Head of caudate nucleus (tissue), 42 donors: ENCODE data around the gene TIMM22.
"Not testable (repeated sequence)": the region's sequence is repeated elsewhere in the genome, so short reads cannot be mapped to it uniquely, and the experiment has no call there.

Experiments
- DNase-seq, 42 donors: peaks; one replicate each; pipeline versions ENCODE4 v3.0.0 to v3.0.0-alpha.2; 2020 to 2021; ENCODE audit warnings: mixed read lengths in 7 of 42
- intact Hi-C: fragments of 100-400 bp; cut with DNase I; formaldehyde crosslinking; loops from one replicate; pipeline ENCODE4 v1.15.0; 2022

Gene TIMM22

GRCh38 chr17:995324-995723 lies 1.6 kb upstream of the TIMM22 start:
- not testable (repeated sequence) for DNase-seq
- intact Hi-C loops: loop anchor here (5.0 kb wide), 2 partner anchors 62 to 213 kb away; partner anchors contain the start of genes GLOD4 and MRM3

DNA sequence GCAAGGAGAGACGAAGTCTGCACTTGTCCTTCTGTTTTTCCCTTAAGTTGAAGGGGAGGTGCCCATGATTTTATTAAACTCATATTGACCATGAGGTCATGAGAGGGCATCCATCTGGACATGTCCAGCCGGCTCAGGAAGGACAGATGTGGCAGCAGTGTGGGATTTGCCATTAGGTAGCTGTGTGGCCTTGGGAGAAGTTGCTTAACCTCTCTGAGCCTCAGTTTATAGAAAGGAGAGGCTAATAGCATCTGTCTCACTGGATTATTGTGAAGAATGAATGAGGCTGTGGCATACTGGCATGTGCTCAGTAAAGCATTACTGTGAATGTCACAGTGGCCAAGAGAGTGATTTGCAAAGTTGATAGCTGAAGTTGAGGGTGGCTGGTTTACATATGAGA lies 1.2 kb downstream of the TIMM22 start:
- intact Hi-C loops: loop anchor here (5.0 kb wide), 2 partner anchors 59 to 216 kb away; partner anchors contain the start of genes GLOD4 and MRM3
- DNase-seq: no peak

DNA sequence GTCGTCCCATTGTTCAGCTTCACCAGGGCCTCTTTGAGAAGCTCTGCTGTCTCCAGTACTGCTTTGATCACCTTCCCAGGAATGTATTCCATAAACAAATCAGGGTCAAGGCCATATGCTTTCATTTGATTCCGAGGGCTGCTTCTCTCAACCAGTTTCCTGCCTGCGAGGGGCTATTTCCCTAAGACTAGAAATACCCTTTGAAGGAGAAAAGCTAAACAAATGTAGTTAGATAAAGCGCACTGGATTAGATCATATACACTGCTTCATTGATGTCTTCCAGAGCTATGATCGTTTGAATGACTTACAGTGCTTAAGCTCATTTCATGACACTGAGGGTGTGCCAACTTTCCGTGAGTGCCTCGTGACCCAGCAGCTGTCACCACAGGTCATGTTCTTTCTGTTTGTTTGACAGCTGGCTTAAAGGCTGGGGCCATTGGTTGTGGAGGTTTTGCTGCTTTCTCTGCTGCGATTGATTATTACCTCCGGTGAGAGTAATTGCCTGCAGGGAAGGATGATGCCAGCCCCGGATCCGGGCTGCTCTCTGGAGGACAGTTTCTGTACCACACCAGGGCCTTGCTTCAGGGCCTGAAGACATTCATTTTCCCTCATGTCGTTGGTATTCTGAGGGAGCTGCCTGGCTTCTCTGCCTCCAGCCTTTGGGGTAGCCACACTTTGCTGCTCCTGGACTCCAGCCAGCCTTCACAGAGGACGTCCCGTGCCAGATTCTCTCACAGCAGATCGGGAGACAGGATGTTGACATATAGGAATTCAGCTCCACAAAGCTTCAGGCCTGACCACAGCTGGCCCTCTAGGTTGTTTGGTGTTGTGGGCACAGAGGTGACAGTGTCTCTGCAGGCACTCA lies 3.9 kb downstream of the TIMM22 start:
- intact Hi-C loops: loop anchor here (5.0 kb wide), 1 partner anchor 41 kb away; no protein-coding TSS in a partner anchor
- DNase-seq: no peak

DNA sequence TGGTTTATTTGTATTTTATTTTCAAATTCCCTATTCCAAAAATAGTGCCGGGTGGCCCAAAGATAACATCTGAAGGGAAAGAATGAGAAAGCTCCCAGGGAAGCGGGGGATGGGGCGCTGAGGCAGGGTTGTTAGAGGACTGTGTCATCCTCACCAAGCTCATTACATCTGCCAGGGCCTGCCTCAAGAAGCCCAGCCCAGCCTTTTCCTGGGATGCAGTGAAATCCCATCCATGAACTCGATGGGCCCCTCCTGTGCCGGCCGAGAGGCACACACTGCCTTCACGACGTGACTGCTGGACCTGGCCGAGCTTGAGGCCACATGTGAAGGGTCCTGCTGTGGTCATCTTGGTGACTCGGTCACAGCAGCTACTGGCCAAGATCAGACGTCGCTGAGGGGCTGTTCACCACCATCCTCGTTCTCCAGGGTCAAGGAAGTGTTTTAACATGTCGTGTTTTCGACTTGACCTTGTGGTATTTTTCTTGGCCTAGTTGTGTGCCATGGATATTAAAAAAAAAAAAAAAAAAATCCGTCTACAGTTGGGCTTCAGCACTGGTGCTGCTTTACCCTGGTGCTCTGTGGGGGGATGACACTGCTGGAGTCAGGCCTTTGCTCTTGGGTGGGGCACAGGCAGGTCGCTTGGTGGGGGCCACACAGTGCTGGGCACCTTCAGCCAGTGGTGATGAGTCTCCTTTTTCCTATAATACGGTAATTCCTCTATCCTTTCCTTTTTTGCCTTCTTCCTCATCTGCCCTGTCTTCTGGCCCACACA lies 4.9 kb downstream of the TIMM22 start:
- DNase-seq: peak in 2 of 42 donors; percentile 32 to 57

GRCh38 chr17:1002412-1002753 lies 5.5 kb downstream of the TIMM22 start:
- no peak for DNase-seq
- intact Hi-C loops: loop anchor here (5.0 kb wide), 1 partner anchor 40 kb away; no protein-coding TSS in a partner anchor

More for the DNA sequence above, 4.9 kb downstream of the TIMM22 start:
- intact Hi-C loops: loop anchor here (5.0 kb wide), 1 partner anchor 40 kb away; no protein-coding TSS in a partner anchor

DNA sequence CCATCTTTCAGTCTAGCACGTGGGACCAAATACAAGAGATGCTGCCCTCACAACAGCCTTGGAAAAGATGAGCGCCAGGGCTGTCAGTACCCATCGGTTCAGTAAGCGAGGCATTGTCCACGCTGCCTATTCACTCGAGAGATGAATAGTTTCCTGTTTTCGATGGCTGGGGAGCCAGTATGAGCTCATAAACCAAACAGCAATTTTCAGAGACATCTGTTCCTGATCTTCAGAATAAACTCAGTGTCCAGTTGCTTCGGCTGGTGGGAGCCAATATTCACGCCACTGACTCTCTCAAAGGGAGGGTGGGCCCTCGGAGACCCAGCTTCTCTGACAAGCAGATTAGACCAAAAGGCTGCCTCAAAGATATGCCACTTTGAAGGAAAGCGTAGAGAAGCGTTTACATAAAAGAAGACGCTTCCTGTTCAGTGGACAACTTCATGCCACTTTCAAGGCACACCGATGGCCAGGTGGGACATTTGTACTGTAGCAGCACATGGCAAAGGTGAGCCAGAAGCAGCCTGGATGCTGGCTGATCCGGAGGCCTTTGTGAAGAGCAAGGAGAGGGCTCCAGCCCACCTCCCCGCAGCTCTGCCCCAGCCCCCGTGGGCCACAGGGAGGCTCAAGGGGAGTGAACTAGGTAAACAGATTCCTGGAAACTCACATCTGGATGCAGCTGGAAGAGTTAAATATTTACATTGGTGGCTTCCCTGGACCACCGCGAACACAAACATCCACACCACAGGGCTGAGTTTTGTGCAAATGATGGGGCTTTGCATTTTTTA lies 6.0 kb downstream of the TIMM22 start:
- DNase-seq: peak in 32 of 42 donors; percentile 43 to 84 (median 64)
- intact Hi-C loops: loop anchor here (5.0 kb wide), 1 partner anchor 39 kb away; no protein-coding TSS in a partner anchor

DNA sequence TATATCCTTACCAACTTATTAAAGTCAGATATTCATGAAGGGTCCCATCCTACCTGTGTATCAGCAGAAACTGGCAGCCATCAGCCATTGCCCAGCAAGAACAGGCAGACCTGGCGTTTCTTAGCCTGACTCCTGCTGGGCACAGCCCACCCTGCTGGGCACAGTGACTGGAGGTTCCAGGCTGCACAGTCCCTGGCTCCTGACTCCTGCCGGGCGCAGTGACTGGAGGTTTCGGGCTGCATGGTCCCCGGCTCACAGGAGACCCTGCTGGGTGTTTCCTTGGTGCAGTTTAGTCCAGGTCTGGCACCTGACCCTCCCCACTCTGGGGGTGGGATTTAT lies 6.7 kb downstream of the TIMM22 start:
- no peak for DNase-seq
- intact Hi-C loops: loop anchor here (5.0 kb wide), 1 partner anchor 39 kb away; no protein-coding TSS in a partner anchor

GRCh38 chr17:1003972-1004768 lies 7.2 kb downstream of the TIMM22 start:
- DNase-seq: peak in 7 of 42 donors; percentile 18 to 57 (median 42)
- intact Hi-C loops: loop anchor here (5.0 kb wide), 1 partner anchor 38 kb away; no protein-coding TSS in a partner anchor

DNA sequence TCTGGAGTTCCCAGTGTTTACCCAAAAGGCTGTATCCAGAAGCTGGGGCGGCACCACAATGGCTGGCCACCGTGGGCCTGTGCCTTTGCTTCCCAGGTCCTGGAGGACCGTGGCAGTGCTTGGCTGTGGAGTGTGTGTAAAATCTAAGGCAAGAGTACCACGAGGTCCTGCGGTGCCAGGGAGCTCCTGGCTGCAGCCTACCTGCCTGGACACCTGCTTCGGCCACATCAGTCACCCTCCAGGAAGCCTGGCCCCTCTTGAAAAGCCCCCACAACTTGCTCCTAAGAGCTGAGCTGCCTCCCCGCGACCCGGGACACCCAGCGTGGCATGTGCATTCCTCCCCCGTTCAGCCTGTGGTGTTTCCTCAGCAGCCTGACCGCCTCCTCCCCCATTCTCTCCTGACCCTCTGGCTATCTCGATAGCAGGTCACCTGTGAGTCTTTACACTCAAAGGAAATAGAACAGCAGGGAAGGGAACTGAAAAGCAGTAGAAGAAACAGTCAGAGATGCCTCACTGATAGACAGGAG lies 7.9 kb downstream of the TIMM22 start:
- intact Hi-C loops: loop anchor here (5.0 kb wide), 1 partner anchor 37 kb away; no protein-coding TSS in a partner anchor

DNA sequence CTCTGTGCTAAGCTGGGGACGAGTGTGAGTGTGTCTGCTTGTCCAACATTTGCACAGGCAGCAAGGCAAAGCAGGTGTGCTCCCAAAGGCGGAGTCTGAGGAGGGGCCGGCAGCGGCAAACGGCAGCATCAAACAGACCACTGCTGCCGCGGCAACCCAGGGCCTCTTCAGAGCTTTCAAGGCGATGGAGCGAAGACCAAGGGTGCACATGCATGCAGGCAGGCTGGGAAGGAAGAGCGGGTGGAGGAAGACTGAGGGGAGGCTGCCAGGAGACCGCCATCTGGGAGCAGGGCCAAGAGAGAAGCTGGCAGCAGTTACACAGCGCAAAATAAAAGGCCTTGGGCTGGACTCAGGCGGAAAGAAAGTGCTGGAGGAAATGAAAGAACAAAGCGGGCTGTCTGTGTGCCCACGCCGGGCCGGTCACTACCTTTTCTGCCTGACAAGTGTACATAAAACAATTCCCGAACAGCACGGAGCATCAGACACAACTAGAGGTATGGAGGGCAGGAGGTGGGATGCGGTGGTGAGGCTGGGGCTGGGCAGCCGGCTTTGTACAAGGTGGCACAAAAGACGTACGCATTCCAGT lies 8.5 kb downstream of the TIMM22 start:
- intact Hi-C loops: no loop called here
- DNase-seq: peak in 41 of 42 donors; percentile 47 to 89 (median 72)

More for the DNA sequence above, 7.9 kb downstream of the TIMM22 start:
- DNase-seq: no peak

GRCh38 chr17:1006054-1006453 lies 9.1 kb downstream of the TIMM22 start:
- no peak for DNase-seq
- intact Hi-C loops: no loop called here

- no peak for DNase-seq
- intact Hi-C loops: no loop called here
These were observed 10.5 kb downstream of the TIMM22 start for GRCh38 chr17:1007310-1008007.

GRCh38 chr17:1008008-1008761 lies 11.3 kb downstream of the TIMM22 start:
- intact Hi-C loops: no loop called here

GRCh38 chr17:1009229-1010085 lies 12.5 kb downstream of the TIMM22 start:
- intact Hi-C loops: no loop called here
- no peak for DNase-seq

More at GRCh38 chr17:1008008-1008761, 11.3 kb downstream of the TIMM22 start:
- peak in 4 of 42 donors; percentile 37 to 56 (median 52) for DNase-seq

GRCh38 chr17:1010086-1010450 lies 13.1 kb downstream of the TIMM22 start:
- intact Hi-C loops: no loop called here
- peak in 1 of 42 donors; percentile 66 for DNase-seq
